Measurements from ENCODE around the gene GNG12. TPM values are rescaled to one million over a fixed set of nuclear protein-coding genes. Genes with fewer than 3 reads are reported as not detected.

Gene GNG12
- total RNA-seq, 1 donor from 2014 or later = 1.3 TPM

- Mint-ChIP-seq H3K4me1 (ENCODE audit: low read depth, unreplicated experiment) (peaks cover 9% of the 10 kb centered on the region), H3K27ac (ENCODE audit: unreplicated experiment) (no peak overlapping the region), H3K4me3 (ENCODE audit: unreplicated experiment) (no peak overlapping the region), H3K36me3 (ENCODE audit: unreplicated experiment) (no peaks in the 10 kb centered on the region), H3K27me3 (ENCODE audit: unreplicated experiment) (peaks cover 4% of the 10 kb centered on the region), H3K9me3 (ENCODE audit: unreplicated experiment) (no peaks in the 10 kb centered on the region)
- DNase-seq = no peak
- TF ChIP-seq CTCF (IDR thresholded peaks at IDR 0.05; ENCODE audit: partially characterized antibody, unreplicated experiment) = no peak
Measured at GRCh38 chr1:67761091-67761490, 72.2 kb downstream of the GNG12 start.

- Mint-ChIP-seq H3K27ac (ENCODE audit: unreplicated experiment) (no peak overlapping the region), H3K9me3 (ENCODE audit: unreplicated experiment) (peaks cover 1% of the 10 kb centered on the region), H3K4me1 (ENCODE audit: low read depth, unreplicated experiment) (peaks cover 7% of the 10 kb centered on the region), H3K36me3 (ENCODE audit: unreplicated experiment) (no peaks in the 10 kb centered on the region), H3K27me3 (ENCODE audit: unreplicated experiment) (peaks cover 4% of the 10 kb centered on the region), H3K4me3 (ENCODE audit: unreplicated experiment) (no peak overlapping the region)
- DNase-seq = peak; percentile 72
- TF ChIP-seq CTCF (IDR thresholded peaks at IDR 0.05; ENCODE audit: partially characterized antibody, unreplicated experiment) = peak; percentile 92
Measured at GRCh38 chr1:67760030-67760821, 73.0 kb downstream of the GNG12 start.

GRCh38 chr1:67759692-67760029 lies 73.6 kb downstream of the GNG12 start:
- Mint-ChIP-seq H3K36me3 (ENCODE audit: unreplicated experiment) (no peaks in the 10 kb centered on the region), H3K9me3 (ENCODE audit: unreplicated experiment) (peaks cover 1% of the 10 kb centered on the region), H3K27ac (ENCODE audit: unreplicated experiment) (no peak overlapping the region), H3K27me3 (ENCODE audit: unreplicated experiment) (peaks cover 4% of the 10 kb centered on the region), H3K4me1 (ENCODE audit: low read depth, unreplicated experiment) (peaks cover 5% of the 10 kb centered on the region), H3K4me3 (ENCODE audit: unreplicated experiment) (no peak overlapping the region)
- no peak for TF ChIP-seq CTCF (IDR thresholded peaks at IDR 0.05; ENCODE audit: partially characterized antibody, unreplicated experiment)
- DNase-seq = no peak

DNA sequence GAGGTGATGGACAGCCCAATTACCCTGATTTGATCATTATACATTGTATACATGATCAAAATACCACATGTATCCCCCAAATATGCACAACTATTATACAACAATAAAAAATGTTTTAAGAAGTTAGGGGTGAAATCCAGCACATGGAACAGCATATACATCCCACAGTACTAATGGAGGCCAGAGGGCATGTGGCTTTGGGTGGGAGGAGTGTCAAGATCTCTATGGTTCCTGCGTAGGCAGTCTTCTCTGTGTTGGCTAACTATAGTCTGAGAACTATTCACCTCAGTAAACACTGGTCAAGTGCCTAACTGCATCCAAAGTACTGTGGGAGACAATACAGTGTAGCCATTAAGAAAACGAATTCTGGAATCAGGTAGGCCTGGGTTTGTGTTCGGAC lies 74.2 kb downstream of the GNG12 start:
- no peak overlapping the region for H3K27ac Mint-ChIP-seq (ENCODE audit: unreplicated experiment)
- peaks cover 2% of the 10 kb centered on the region for H3K27me3 Mint-ChIP-seq (ENCODE audit: unreplicated experiment)
- H3K4me3 Mint-ChIP-seq (ENCODE audit: unreplicated experiment) = no peak overlapping the region
- peaks cover 1% of the 10 kb centered on the region for H3K9me3 Mint-ChIP-seq (ENCODE audit: unreplicated experiment)
- no peaks in the 10 kb centered on the region for H3K4me1 Mint-ChIP-seq (ENCODE audit: low read depth, unreplicated experiment)
- no peak for TF ChIP-seq CTCF (IDR thresholded peaks at IDR 0.05; ENCODE audit: partially characterized antibody, unreplicated experiment)
- no peak for DNase-seq
- H3K36me3 Mint-ChIP-seq (ENCODE audit: unreplicated experiment) = no peaks in the 10 kb centered on the region

DNA sequence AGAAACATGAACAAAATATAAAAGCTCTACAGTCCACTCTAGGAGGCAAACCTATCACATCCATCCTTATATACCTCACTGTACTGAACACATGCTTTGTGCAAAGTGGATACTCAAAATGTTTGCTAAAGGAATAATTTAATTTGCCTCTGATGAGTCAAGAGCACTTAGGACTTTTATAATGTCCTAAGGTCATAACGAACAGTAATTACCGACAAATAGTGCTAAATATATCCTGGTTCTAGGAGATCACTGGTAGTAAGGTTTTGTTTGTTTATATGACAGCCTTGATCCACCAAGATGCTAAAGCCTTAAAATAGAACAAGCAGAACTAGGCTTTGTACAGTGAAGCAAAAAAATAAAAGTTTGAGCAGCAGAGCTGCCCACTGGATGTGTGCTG lies 77.6 kb downstream of the GNG12 start:
- Mint-ChIP-seq H3K36me3 (ENCODE audit: unreplicated experiment) (no peaks in the 10 kb centered on the region), H3K9me3 (ENCODE audit: unreplicated experiment) (peaks cover 1% of the 10 kb centered on the region), H3K4me1 (ENCODE audit: low read depth, unreplicated experiment) (no peaks in the 10 kb centered on the region), H3K27me3 (ENCODE audit: unreplicated experiment) (peaks cover 2% of the 10 kb centered on the region), H3K27ac (ENCODE audit: unreplicated experiment) (no peak overlapping the region), H3K4me3 (ENCODE audit: unreplicated experiment) (no peak overlapping the region)
- no peak for TF ChIP-seq CTCF (IDR thresholded peaks at IDR 0.05; ENCODE audit: partially characterized antibody, unreplicated experiment)
- no peak for DNase-seq
